ENCODE data around the gene AFF2. TPM values are rescaled to one million over a fixed set of nuclear protein-coding genes. Genes with fewer than 3 reads are reported as not detected.

The AFF2 gene
- total and polyA plus RNA-seq, 8 donors, result 0.10 to 84.0 (median 0.72) TPM; not detected in 3

DNA sequence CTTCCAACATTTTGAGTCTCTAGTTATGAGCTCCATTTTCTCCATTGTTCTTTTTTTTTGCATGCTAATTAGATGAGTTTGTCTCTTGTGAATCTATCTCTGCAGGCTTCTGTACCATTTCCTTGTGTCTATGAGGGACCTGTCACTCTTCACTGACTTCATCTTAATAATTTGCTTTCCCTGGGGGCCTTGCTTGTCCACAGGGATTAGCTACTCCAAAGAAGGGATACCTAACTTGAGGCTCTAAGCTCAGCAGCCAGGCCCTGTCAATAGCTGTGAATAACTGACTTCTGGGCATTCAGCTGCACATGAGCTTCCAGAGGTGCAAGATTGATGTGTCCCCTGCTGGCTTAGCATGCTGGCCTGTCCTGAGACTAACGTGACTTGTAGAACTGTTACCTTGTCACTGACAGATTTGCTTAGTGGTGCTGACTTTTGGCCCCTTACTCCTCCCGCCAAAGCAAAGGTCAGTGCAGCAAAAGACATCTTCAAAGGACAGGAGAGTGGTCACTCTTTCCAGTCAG lies 124.6 kb downstream of the AFF2 start:
- TF ChIP-seq, protein P1, sequence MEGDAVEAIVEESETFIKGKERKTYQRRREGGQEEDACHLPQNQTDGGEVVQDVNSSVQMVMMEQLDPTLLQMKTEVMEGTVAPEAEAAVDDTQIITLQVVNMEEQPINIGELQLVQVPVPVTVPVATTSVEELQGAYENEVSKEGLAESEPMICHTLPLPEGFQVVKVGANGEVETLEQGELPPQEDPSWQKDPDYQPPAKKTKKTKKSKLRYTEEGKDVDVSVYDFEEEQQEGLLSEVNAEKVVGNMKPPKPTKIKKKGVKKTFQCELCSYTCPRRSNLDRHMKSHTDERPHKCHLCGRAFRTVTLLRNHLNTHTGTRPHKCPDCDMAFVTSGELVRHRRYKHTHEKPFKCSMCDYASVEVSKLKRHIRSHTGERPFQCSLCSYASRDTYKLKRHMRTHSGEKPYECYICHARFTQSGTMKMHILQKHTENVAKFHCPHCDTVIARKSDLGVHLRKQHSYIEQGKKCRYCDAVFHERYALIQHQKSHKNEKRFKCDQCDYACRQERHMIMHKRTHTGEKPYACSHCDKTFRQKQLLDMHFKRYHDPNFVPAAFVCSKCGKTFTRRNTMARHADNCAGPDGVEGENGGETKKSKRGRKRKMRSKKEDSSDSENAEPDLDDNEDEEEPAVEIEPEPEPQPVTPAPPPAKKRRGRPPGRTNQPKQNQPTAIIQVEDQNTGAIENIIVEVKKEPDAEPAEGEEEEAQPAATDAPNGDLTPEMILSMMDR (IDR thresholded peaks at IDR 0.05), result no peak
- TF ChIP-seq EP300 (IDR thresholded peaks at IDR 0.05) (no peak), POLR2A (IDR thresholded peaks at IDR 0.05) (no peak), POLR2AphosphoS5 (IDR thresholded peaks at IDR 0.05) (no peak)
- Histone ChIP-seq H3K9me3 (no peaks in the 10 kb centered on the region), H3K36me3 (no peaks in the 10 kb centered on the region), H3K27ac (no peak overlapping the region), H3K4me3 (no peak overlapping the region), H3K4me1 (no peaks in the 10 kb centered on the region), H3K27me3 (no peaks in the 10 kb centered on the region)
- intact Hi-C loops (cut with DNase I; ENCODE audit: low total_unique reads), result no loop called here
- 55 to 93% (median 66%) methylated on average over 2 of the region's 2 CpGs for WGBS, 5 donors
- no peak for DNase-seq

DNA sequence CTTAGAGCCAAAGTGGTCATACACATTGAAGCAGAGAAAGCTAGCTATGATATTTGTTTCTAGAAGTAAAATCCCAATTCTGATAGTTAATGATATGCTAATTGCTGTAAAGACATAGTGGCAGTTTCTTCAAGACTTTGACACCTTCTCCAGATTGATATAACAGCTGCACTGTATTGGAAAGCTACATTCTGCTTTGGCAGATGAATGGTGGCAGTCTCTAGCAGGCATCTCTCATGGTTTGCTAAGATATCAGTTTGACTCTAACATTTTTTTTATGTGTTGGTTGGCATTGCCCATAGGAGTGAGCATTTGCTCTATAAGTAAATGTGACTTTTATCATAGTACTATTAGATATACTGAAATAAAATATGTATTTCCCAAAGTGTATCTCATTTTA lies 128.2 kb downstream of the AFF2 start:
- Histone ChIP-seq H3K27me3 (no peaks in the 10 kb centered on the region), H3K27ac (no peak overlapping the region), H3K4me1 (peaks cover 0 to 4% (median 0%) of the 10 kb centered on the region in 4 donors), H3K4me3 (no peak overlapping the region), H3K9me3 (no peaks in the 10 kb centered on the region), H3K36me3 (no peaks in the 10 kb centered on the region)
- TF ChIP-seq EP300 (IDR thresholded peaks at IDR 0.05), result no peak
- intact Hi-C loops (cut with DNase I; ENCODE audit: low total_unique reads), result no loop called here
- no peak for DNase-seq

DNA sequence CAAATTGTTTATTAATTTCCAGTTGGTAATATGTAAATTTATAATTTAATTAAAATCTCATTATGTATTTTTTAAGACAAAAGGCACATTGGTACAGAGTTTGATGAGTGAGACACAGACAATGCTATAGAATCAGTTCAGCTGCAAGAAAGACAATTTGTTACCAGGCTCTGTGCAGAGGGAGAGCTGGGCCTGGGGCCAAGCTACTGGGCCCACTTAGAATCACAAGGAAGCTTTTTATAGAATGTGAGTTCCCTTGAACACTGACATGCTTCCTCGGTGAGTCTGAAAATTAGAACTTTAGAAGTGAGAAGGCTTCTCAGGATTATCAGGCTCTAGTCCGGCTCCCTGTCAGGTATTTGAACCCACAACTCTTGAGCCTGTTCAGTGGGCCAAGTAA lies 129.0 kb downstream of the AFF2 start:
- intact Hi-C loops (cut with DNase I; ENCODE audit: low total_unique reads), result no loop called here
- Histone ChIP-seq H3K4me1 (peaks cover 0 to 4% (median 0%) of the 10 kb centered on the region in 4 donors), H3K9me3 (no peaks in the 10 kb centered on the region), H3K27me3 (no peaks in the 10 kb centered on the region), H3K4me3 (no peak overlapping the region), H3K36me3 (no peaks in the 10 kb centered on the region), H3K27ac (no peak overlapping the region)
- 71 to 85% (median 76%) methylated on average over 2 of the region's 2 CpGs for WGBS, 5 donors
- no peak for TF ChIP-seq POLR2AphosphoS5 (IDR thresholded peaks at IDR 0.05)
- TF ChIP-seq EP300 (IDR thresholded peaks at IDR 0.05), result no peak
- TF ChIP-seq POLR2A (IDR thresholded peaks at IDR 0.05), result no peak
- TF ChIP-seq, protein P1 (IDR thresholded peaks at IDR 0.05), result no peak
- DNase-seq, result peak in 1 of 2 donors; percentile 12

DNA sequence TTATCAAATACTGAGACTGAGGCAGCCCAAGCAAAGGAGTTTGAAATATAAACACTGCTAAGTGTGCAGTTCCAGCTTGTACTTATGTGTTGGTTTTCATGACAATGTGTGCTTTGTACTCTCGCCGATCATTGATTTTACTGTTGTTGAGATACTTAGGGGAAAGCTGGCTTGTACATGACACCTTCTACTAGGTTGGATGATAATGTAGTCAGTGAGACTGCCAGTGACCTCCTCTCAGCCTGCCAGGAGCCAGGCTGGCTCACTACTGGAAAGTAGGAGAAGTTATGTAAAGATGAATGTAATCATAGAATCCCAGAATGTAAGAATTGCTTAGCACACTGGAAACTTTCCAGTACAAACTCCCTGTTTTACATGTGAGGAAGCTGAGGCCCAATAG lies 132.0 kb downstream of the AFF2 start:
- no peaks in the 10 kb centered on the region for H3K36me3 ChIP-seq
- no peak overlapping the region for H3K4me3 ChIP-seq
- H3K27me3 ChIP-seq, result no peaks in the 10 kb centered on the region
- intact Hi-C loops (cut with DNase I; ENCODE audit: low total_unique reads), result no loop called here
- no peaks in the 10 kb centered on the region for H3K9me3 ChIP-seq
- no peak overlapping the region for H3K27ac ChIP-seq
- H3K4me1 ChIP-seq, result peaks cover 0 to 4% (median 0%) of the 10 kb centered on the region in 4 donors
- WGBS, 5 donors, result 21 to 81% (median 29%) methylated on average over 2 of the region's 2 CpGs
- DNase-seq, result peak in 1 of 2 donors; percentile 31
- no peak for TF ChIP-seq POLR2AphosphoS5 (IDR thresholded peaks at IDR 0.05)
- TF ChIP-seq, protein P1 (IDR thresholded peaks at IDR 0.05), result no peak

DNA sequence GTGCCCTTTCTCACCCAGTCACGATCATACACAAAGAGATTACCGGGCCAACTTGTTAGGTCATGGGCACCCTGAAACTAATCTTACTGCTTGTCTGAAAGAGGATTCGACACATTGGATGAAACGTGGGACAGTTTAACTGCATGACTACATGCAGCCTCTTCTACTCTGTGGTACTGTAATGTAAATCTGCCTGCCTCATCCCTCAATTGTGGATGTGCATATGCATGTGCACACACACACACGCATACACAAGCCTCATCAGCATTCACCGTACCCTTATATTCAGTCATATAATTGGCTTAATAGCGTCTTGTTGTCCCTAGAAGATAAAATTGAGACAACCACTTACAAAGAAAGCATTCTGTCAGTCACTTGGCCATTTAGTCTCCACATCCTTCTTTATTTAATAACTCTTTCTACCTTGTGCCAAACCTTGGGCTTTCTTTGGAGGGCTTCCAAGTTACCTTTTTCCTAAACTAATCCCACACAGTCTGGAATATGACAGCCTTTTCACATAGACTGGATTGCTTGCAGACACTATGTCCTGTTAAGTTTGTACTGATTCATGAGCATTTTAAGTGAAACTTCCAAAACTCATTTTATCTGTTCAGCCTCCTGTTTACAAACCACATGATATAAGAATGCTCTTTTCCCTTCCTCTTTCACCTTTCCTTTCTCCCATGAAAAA lies 132.9 kb downstream of the AFF2 start:
- no peak for TF ChIP-seq EP300 (IDR thresholded peaks at IDR 0.05)
- no peak for TF ChIP-seq POLR2A (IDR thresholded peaks at IDR 0.05)
- TF ChIP-seq, protein P1 (IDR thresholded peaks at IDR 0.05), result no peak
- TF ChIP-seq POLR2AphosphoS5 (IDR thresholded peaks at IDR 0.05), result no peak
- Histone ChIP-seq H3K9me3 (no peaks in the 10 kb centered on the region), H3K4me1 (peaks cover 0 to 4% (median 0%) of the 10 kb centered on the region in 4 donors), H3K27ac (no peak overlapping the region), H3K36me3 (no peaks in the 10 kb centered on the region), H3K27me3 (no peaks in the 10 kb centered on the region), H3K4me3 (no peak overlapping the region)
- 42 to 61% (median 51%) methylated on average over 7 of the region's 7 CpGs for WGBS, 5 donors
- intact Hi-C loops (cut with DNase I; ENCODE audit: low total_unique reads), result no loop called here
- DNase-seq, result no peak
